ENCODE results near the gene TXNDC2. TPM values are rescaled to one million over a fixed set of nuclear protein-coding genes. Genes with fewer than 3 reads are reported as not detected.

Gene TXNDC2
- total and polyA plus RNA-seq, 7 experiments from 2014 or later = 0.07 TPM; not detected in 6

DNA sequence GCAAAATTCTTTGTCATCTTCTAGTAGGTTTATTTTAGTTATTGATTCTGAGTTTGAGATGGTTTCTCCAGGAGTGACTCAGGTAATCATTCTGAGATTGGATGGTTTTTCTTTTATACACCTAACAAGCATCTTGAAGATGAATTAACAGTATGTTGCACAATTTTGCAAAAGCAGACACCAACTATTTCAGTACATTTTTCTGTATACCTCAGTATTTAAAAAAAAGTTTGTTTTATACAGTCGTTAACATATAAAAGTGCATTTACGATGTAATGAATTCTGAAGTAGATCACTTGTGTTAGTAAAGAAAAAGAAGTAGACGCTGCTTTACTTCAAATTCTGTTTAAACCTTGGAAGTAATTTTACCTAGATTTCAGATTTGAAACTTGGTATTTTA lies 31.0 kb downstream of the TXNDC2 start:
- POLR2A ChIA-PET = no interaction called here

DNA sequence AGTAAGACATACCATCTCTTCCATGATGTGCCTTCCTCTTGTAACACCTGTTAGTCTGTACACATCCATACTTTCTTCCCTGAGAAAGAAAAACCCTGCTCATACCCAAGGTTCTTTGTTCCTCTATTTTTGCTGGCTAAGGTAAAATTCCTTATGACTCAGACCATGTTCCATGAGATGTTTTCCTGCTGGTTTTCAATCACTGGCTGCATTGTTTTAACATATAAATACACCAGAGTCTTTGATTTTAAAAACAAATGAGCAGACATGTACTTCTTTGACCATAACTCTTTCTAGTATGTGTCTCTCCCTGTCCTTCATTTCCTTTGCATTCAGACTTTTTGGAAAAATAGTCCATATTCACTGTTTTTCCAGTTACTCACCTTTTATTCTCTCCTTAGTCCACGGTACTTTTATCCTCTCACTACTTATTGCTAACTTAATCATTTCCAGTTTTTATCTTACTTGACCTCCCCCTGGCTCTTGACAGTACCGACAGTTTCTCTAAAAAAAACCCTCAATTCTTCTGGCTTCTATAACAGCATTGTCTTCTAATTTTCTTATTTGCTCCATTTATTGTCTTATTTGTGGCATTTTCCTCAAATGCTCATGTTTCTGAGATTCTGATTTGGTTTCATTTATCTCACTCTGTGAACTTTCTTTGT lies 32.4 kb downstream of the TXNDC2 start:
- peaks cover 0 to 7% (median 0%) of the 10 kb centered on the region in 3 experiments for H3K36me3 ChIP-seq (ENCODE audit: control insufficient read depth in 2 of 3, insufficient read depth in 3 of 3, low read length in 3 of 3)
- peaks cover 22 to 30% (median 26%) of the 10 kb centered on the region in 7 donors for H3K4me1 Mint-ChIP-seq
- H3K4me1 ChIP-seq (ENCODE audit: control insufficient read depth in 2 of 2, insufficient read depth in 2 of 2, low read length in 2 of 2) = peaks cover 63 to 64% of the 10 kb centered on the region in 2 donors
- no peaks in the 10 kb centered on the region for H3K36me3 Mint-ChIP-seq
- no peaks in the 10 kb centered on the region for H3K9me3 Mint-ChIP-seq
- H3K27ac ChIP-seq (ENCODE audit: low read depth, low read length) = no peak overlapping the region
- DNase-seq = no peak
- H3K4me3 Mint-ChIP-seq = no peak overlapping the region
- no peaks in the 10 kb centered on the region for H3K27me3 ChIP-seq (ENCODE audit: control insufficient read depth in 2 of 2, insufficient read depth in 2 of 2, low read length in 2 of 2)
- no peak for ATAC-seq
- no peak overlapping the region for H3K27ac Mint-ChIP-seq
- CTCF ChIA-PET = no interaction called here
- no peaks in the 10 kb centered on the region for H3K9me3 ChIP-seq (ENCODE audit: control insufficient read depth in 2 of 3, low read length in 3 of 3)
- peak overlapping the region; percentile 5 for H3K4me3 ChIP-seq (ENCODE audit: low read length)
- POLR2A ChIA-PET = no interaction called here
- intact Hi-C loops (cut with micrococcal nuclease) = loop anchor here in 1 of 2 donors (10.0 kb wide), 1 partner anchor 1213 kb away; the partner anchor contains the start of gene MTCL1
- H3K27me3 Mint-ChIP-seq = no peaks in the 10 kb centered on the region

More for the DNA sequence above, 31.0 kb downstream of the TXNDC2 start:
- Histone ChIP-seq H3K27me3 (ENCODE audit: control insufficient read depth in 2 of 2, insufficient read depth in 2 of 2, low read length in 2 of 2) (no peaks in the 10 kb centered on the region), H3K4me1 (ENCODE audit: control insufficient read depth in 2 of 2, insufficient read depth in 2 of 2, low read length in 2 of 2) (peaks cover 55 to 57% of the 10 kb centered on the region in 2 donors), H3K27ac (ENCODE audit: low read depth, low read length) (no peak overlapping the region), H3K9me3 (ENCODE audit: control insufficient read depth in 2 of 3, low read length in 3 of 3) (no peaks in the 10 kb centered on the region), H3K4me3 (ENCODE audit: low read length) (no peak overlapping the region), H3K36me3 (ENCODE audit: control insufficient read depth in 2 of 3, insufficient read depth in 3 of 3, low read length in 3 of 3) (peaks cover 0 to 7% (median 0%) of the 10 kb centered on the region in 3 experiments)
- CTCF ChIA-PET = no interaction called here
- peaks cover 18 to 33% (median 28%) of the 10 kb centered on the region in 7 donors for H3K4me1 Mint-ChIP-seq
- DNase-seq = no peak
- peaks cover 0 to 2% (median 0%) of the 10 kb centered on the region in 11 donors for H3K9me3 Mint-ChIP-seq
- H3K36me3 Mint-ChIP-seq = no peaks in the 10 kb centered on the region
- peak overlapping the region in 2 of 9 donors; percentile 7 to 97 for H3K27ac Mint-ChIP-seq
- intact Hi-C loops (cut with micrococcal nuclease) = loop anchor here in 1 of 2 donors (10.0 kb wide), 1 partner anchor 1212 kb away; the partner anchor contains the start of gene MTCL1
- no peaks in the 10 kb centered on the region for H3K27me3 Mint-ChIP-seq
- ATAC-seq = no peak
- H3K4me3 Mint-ChIP-seq = peak overlapping the region in 9 of 10 donors; percentile 87 to 96 (median 93)

GRCh38 chr18:9919564-9920232 lies 33.9 kb downstream of the TXNDC2 start:
- intact Hi-C loops (cut with micrococcal nuclease) = loop anchor here in 1 of 2 donors (10.0 kb wide), 1 partner anchor 1215 kb away; the partner anchor contains the start of gene MTCL1
- DNase-seq (no peak), ATAC-seq (no peak)
- H3K27ac Mint-ChIP-seq = no peak overlapping the region
- no peaks in the 10 kb centered on the region for H3K9me3 ChIP-seq (ENCODE audit: control insufficient read depth in 2 of 3, low read length in 3 of 3)
- H3K36me3 ChIP-seq (ENCODE audit: control insufficient read depth in 2 of 3, insufficient read depth in 3 of 3, low read length in 3 of 3) = peaks cover 0 to 3% (median 0%) of the 10 kb centered on the region in 3 experiments
- ChIA-PET POLR2A (no interaction called here), CTCF (no interaction called here)
- no peak overlapping the region for H3K4me3 Mint-ChIP-seq
- no peaks in the 10 kb centered on the region for H3K9me3 Mint-ChIP-seq
- H3K4me3 ChIP-seq (ENCODE audit: low read length) = peak overlapping the region; percentile 5
- H3K4me1 Mint-ChIP-seq = peaks cover 18 to 39% (median 33%) of the 10 kb centered on the region in 7 donors
- no peaks in the 10 kb centered on the region for H3K27me3 Mint-ChIP-seq
- peaks cover 74 to 77% of the 10 kb centered on the region in 2 donors for H3K4me1 ChIP-seq (ENCODE audit: control insufficient read depth in 2 of 2, insufficient read depth in 2 of 2, low read length in 2 of 2)
- no peaks in the 10 kb centered on the region for H3K27me3 ChIP-seq (ENCODE audit: control insufficient read depth in 2 of 2, insufficient read depth in 2 of 2, low read length in 2 of 2)
- H3K36me3 Mint-ChIP-seq = no peaks in the 10 kb centered on the region
- H3K27ac ChIP-seq (ENCODE audit: low read depth, low read length) = no peak overlapping the region

GRCh38 chr18:9922592-9923311 lies 37.0 kb downstream of the TXNDC2 start:
- H3K27me3 ChIP-seq (ENCODE audit: control insufficient read depth in 2 of 2, insufficient read depth in 2 of 2, low read length in 2 of 2) = no peaks in the 10 kb centered on the region
- DNase-seq = peak in 1 of 9 donors; percentile 15
- Mint-ChIP-seq H3K4me1 (peaks cover 0 to 48% (median 32%) of the 10 kb centered on the region in 7 donors), H3K27me3 (no peaks in the 10 kb centered on the region), H3K9me3 (no peaks in the 10 kb centered on the region), H3K27ac (peak overlapping the region in 1 of 9 donors; percentile 36), H3K4me3 (peak overlapping the region in 7 of 10 donors; percentile 31 to 72 (median 55)), H3K36me3 (no peaks in the 10 kb centered on the region)
- CTCF ChIA-PET = no interaction called here
- no peaks in the 10 kb centered on the region for H3K9me3 ChIP-seq (ENCODE audit: control insufficient read depth in 2 of 3, low read length in 3 of 3)
- H3K4me1 ChIP-seq (ENCODE audit: control insufficient read depth in 2 of 2, insufficient read depth in 2 of 2, low read length in 2 of 2) = peaks cover 62 to 74% of the 10 kb centered on the region in 2 donors
- H3K27ac ChIP-seq (ENCODE audit: low read depth, low read length) = no peak overlapping the region
- no peak for ATAC-seq
- intact Hi-C loops (cut with micrococcal nuclease) = no loop called here
- H3K4me3 ChIP-seq (ENCODE audit: low read length) = no peak overlapping the region
- H3K36me3 ChIP-seq (ENCODE audit: control insufficient read depth in 2 of 3, insufficient read depth in 3 of 3, low read length in 3 of 3) = no peaks in the 10 kb centered on the region
- POLR2A ChIA-PET = interaction anchor here (0.7 to 2.7 kb wide), 2 partner anchors 9 to 17 kb away, joined by 3 to 18 read pairs; partner anchors contain the start of gene VAPA

GRCh38 chr18:9924371-9924943 lies 38.7 kb downstream of the TXNDC2 start:
- DNase-seq (no peak), ATAC-seq (no peak)
- Mint-ChIP-seq H3K4me1 (peaks cover 0 to 65% (median 43%) of the 10 kb centered on the region in 7 donors), H3K9me3 (no peaks in the 10 kb centered on the region), H3K27me3 (no peaks in the 10 kb centered on the region), H3K36me3 (no peaks in the 10 kb centered on the region), H3K27ac (peak overlapping the region in 3 of 9 donors; percentile 14 to 34 (median 18)), H3K4me3 (peak overlapping the region in 8 of 10 donors; percentile 17 to 80 (median 69))
- H3K27me3 ChIP-seq (ENCODE audit: control insufficient read depth in 2 of 2, insufficient read depth in 2 of 2, low read length in 2 of 2) = no peaks in the 10 kb centered on the region
- H3K9me3 ChIP-seq (ENCODE audit: control insufficient read depth in 2 of 3, low read length in 3 of 3) = no peaks in the 10 kb centered on the region
- H3K36me3 ChIP-seq (ENCODE audit: control insufficient read depth in 2 of 3, insufficient read depth in 3 of 3, low read length in 3 of 3) = no peaks in the 10 kb centered on the region
- ChIA-PET CTCF (interaction anchor here (0.7 kb wide), 1 partner anchor 9 kb away, joined by 3 read pairs; no protein-coding TSS in a partner anchor), POLR2A (interaction anchor here (2.7 kb wide), 1 partner anchor 10 kb away, joined by 18 read pairs; the partner anchor contains the start of gene VAPA)
- intact Hi-C loops (cut with micrococcal nuclease) = no loop called here
- H3K4me1 ChIP-seq (ENCODE audit: control insufficient read depth in 2 of 2, insufficient read depth in 2 of 2, low read length in 2 of 2) = peaks cover 64 to 67% of the 10 kb centered on the region in 2 donors
- peak overlapping the region; percentile 16 for H3K4me3 ChIP-seq (ENCODE audit: low read length)
- H3K27ac ChIP-seq (ENCODE audit: low read depth, low read length) = no peak overlapping the region

GRCh38 chr18:9925369-9925768 lies 39.6 kb downstream of the TXNDC2 start:
- Mint-ChIP-seq H3K27me3 (no peaks in the 10 kb centered on the region), H3K27ac (no peak overlapping the region), H3K4me3 (peak overlapping the region in 6 of 10 donors; percentile 7 to 69 (median 42)), H3K4me1 (peaks cover 3 to 72% (median 49%) of the 10 kb centered on the region in 7 donors), H3K36me3 (no peaks in the 10 kb centered on the region), H3K9me3 (no peaks in the 10 kb centered on the region)
- Histone ChIP-seq H3K9me3 (ENCODE audit: control insufficient read depth in 2 of 3, low read length in 3 of 3) (no peaks in the 10 kb centered on the region), H3K36me3 (ENCODE audit: control insufficient read depth in 2 of 3, insufficient read depth in 3 of 3, low read length in 3 of 3) (no peaks in the 10 kb centered on the region), H3K27me3 (ENCODE audit: control insufficient read depth in 2 of 2, insufficient read depth in 2 of 2, low read length in 2 of 2) (no peaks in the 10 kb centered on the region), H3K4me1 (ENCODE audit: control insufficient read depth in 2 of 2, insufficient read depth in 2 of 2, low read length in 2 of 2) (peaks cover 57 to 59% of the 10 kb centered on the region in 2 donors), H3K27ac (ENCODE audit: low read depth, low read length) (no peak overlapping the region), H3K4me3 (ENCODE audit: low read length) (no peak overlapping the region)
- POLR2A ChIA-PET = no interaction called here
- ATAC-seq (no peak), DNase-seq (no peak)
- CTCF ChIA-PET = no interaction called here
- intact Hi-C loops (cut with micrococcal nuclease) = loop anchor here in 1 of 2 donors (1.0 kb wide), 1 partner anchor 10 kb away; no protein-coding TSS in a partner anchor
